Muscle of leg (tissue), 16 donors: Measurements from ENCODE around the gene ARIH1. TPM values are rescaled to one million over a fixed set of nuclear protein-coding genes. Genes with fewer than 3 reads are reported as not detected.
"Not testable (repeated sequence)": the region's sequence is repeated elsewhere in the genome, so short reads cannot be mapped to it uniquely, and the experiment has no call there.

Source experiments
- DNase-seq: peaks from one replicate; pipeline ENCODE4 v3.0.0; 2013
- H3K27ac ChIP-seq: one replicate; pipeline ENCODE4 v1.5.1; 2013; ENCODE audit warnings: mild to moderate bottlenecking, low read length, control low read depth
- H3K27me3 ChIP-seq: one replicate; pipeline ENCODE4 v1.6.1; 2013; ENCODE audit warnings: low read length; ENCODE audit not compliant: control insufficient read depth, insufficient read depth
- H3K36me3 ChIP-seq: one replicate; pipeline ENCODE4 v1.6.1; 2013; ENCODE audit warnings: low read length; ENCODE audit not compliant: control insufficient read depth, insufficient read depth
- H3K4me1 ChIP-seq: one replicate; pipeline ENCODE4 v1.6.1; 2013; ENCODE audit warnings: low read length; ENCODE audit not compliant: control insufficient read depth, insufficient read depth
- H3K4me3 ChIP-seq: one replicate; pipeline ENCODE4 v1.5.1; 2013; ENCODE audit warnings: low read length, control low read depth
- H3K9me3 ChIP-seq: replicated peaks from 2 replicates; pipeline ENCODE4 v1.6.1; 2013; ENCODE audit warnings: low read depth, low read length; ENCODE audit not compliant: control insufficient read depth
- WGBS: methylation state at CpG from one replicate; pipeline ENCODE4 v1.1.5; 2013; ENCODE audit warnings: missing lambda C conversion rate; ENCODE audit not compliant: insufficient coverage; 5-methylcytosine and 5-hydroxymethylcytosine counted together
- long read RNA-seq, 11 donors: transcript quantifications; one replicate each; lab custom pipeline, GENCODE V29; 2026
- polyA plus RNA-seq, 8 donors: library from polyadenylated mRNA; unstranded; fragments of 120-200 nt; gene quantifications; one replicate each; pipeline versions ENCODE4 v1.2.1 to v1.2.3, GENCODE V29; 2013; ENCODE audit warnings: inconsistent platforms in 1 of 8, low replicate concordance in 1 of 8; ENCODE audit not compliant: insufficient read length in 8 of 8, insufficient read depth in 1 of 8
- total RNA-seq: library from RNA; stranded (reverse); fragments of 120-200 nt; gene quantifications from one replicate; pipeline ENCODE4 v1.2.4, GENCODE V29; 2013

ARIH1 gene
- total RNA-seq: 54.2 TPM
- polyA plus RNA-seq: 100 to 1,000 TPM in 7 of 8 donors, 10 to 100 TPM in 1; 99.7 to 150 (median 125) TPM
- long read RNA-seq, donor 1, full-length matches to known transcripts: 7 of 7 reads
- long read RNA-seq, donor 1, partial matches to known transcripts: 0 of 7 reads
- long read RNA-seq, donor 1, other reads (novel, unspliced or antisense): 0 of 7 reads
- long read RNA-seq, donor 2: 0 reads
- long read RNA-seq, donor 3, full-length matches to known transcripts: 3 of 11 reads
- long read RNA-seq, donor 3, partial matches to known transcripts: 8 of 11 reads
- long read RNA-seq, donor 3, other reads (novel, unspliced or antisense): 0 of 11 reads
- long read RNA-seq, donor 4, full-length matches to known transcripts: 1 of 1 reads
- long read RNA-seq, donor 4, partial matches to known transcripts: 0 of 1 reads
- long read RNA-seq, donor 4, other reads (novel, unspliced or antisense): 0 of 1 reads
- long read RNA-seq, donor 5, full-length matches to known transcripts: 14 of 25 reads
- long read RNA-seq, donor 5, partial matches to known transcripts: 11 of 25 reads
- long read RNA-seq, donor 5, other reads (novel, unspliced or antisense): 0 of 25 reads
- long read RNA-seq, donor 6, full-length matches to known transcripts: 14 of 14 reads
- long read RNA-seq, donor 6, partial matches to known transcripts: 0 of 14 reads
- long read RNA-seq, donor 6, other reads (novel, unspliced or antisense): 0 of 14 reads
- long read RNA-seq, donor 7, full-length matches to known transcripts: 4 of 15 reads
- long read RNA-seq, donor 7, partial matches to known transcripts: 11 of 15 reads
- long read RNA-seq, donor 7, other reads (novel, unspliced or antisense): 0 of 15 reads
- long read RNA-seq, donor 8, full-length matches to known transcripts: 1 of 1 reads
- long read RNA-seq, donor 8, partial matches to known transcripts: 0 of 1 reads
- long read RNA-seq, donor 8, other reads (novel, unspliced or antisense): 0 of 1 reads
- long read RNA-seq, donor 9, full-length matches to known transcripts: 8 of 22 reads
- long read RNA-seq, donor 9, partial matches to known transcripts: 14 of 22 reads
- long read RNA-seq, donor 9, other reads (novel, unspliced or antisense): 0 of 22 reads
- long read RNA-seq, donor 10, full-length matches to known transcripts: 10 of 10 reads
- long read RNA-seq, donor 10, partial matches to known transcripts: 0 of 10 reads
- long read RNA-seq, donor 10, other reads (novel, unspliced or antisense): 0 of 10 reads
- long read RNA-seq, donor 11, full-length matches to known transcripts: 2 of 11 reads
- long read RNA-seq, donor 11, partial matches to known transcripts: 9 of 11 reads
- long read RNA-seq, donor 11, other reads (novel, unspliced or antisense): 0 of 11 reads

GRCh38 chr15:72473614-72474465 lies at the start of gene ARIH1:
Gene ARIH1 (plus strand): TSS chr15:72474330. CDS start chr15:72474640, 310 bp downstream.
- Histone ChIP-seq H3K4me3 (peak within 1 kb of the TSS; percentile 67), H3K27ac (peak within 1 kb of the TSS; percentile 99), H3K36me3 (peaks cover 9% of the 10 kb centered on the region), H3K27me3 (no peaks in the 10 kb centered on the region), H3K4me1 (peaks cover 13% of the 10 kb centered on the region), H3K9me3 (no peaks in the 10 kb centered on the region)
- peak; percentile 99 for DNase-seq
- under 1% methylated on average over 53 of the region's 63 CpGs for WGBS

GRCh38 chr15:72426753-72427152 lies 47.4 kb upstream of the ARIH1 start:
- no peaks in the 10 kb centered on the region for H3K27me3 ChIP-seq
- H3K27ac ChIP-seq: no peak overlapping the region
- no peak overlapping the region for H3K4me3 ChIP-seq
- H3K36me3 ChIP-seq: no peaks in the 10 kb centered on the region
- no peak for DNase-seq
- H3K9me3 ChIP-seq: peaks cover 5% of the 10 kb centered on the region
- H3K4me1 ChIP-seq: no peaks in the 10 kb centered on the region

- no CpG with 5 or more reads among the region's 1 CpG for WGBS
- Histone ChIP-seq H3K9me3 (peaks cover 3% of the 10 kb centered on the region), H3K36me3 (no peaks in the 10 kb centered on the region), H3K27ac (no peak overlapping the region), H3K27me3 (no peaks in the 10 kb centered on the region), H3K4me1 (no peaks in the 10 kb centered on the region), H3K4me3 (no peak overlapping the region)
- no peak for DNase-seq
These were observed 36.3 kb upstream of the ARIH1 start for GRCh38 chr15:72437650-72438316.

GRCh38 chr15:72442848-72443247 lies 31.3 kb upstream of the ARIH1 start:
- H3K27me3 ChIP-seq, H3K9me3 ChIP-seq, H3K4me3 ChIP-seq, DNase-seq, H3K27ac ChIP-seq, H3K36me3 ChIP-seq, H3K4me1 ChIP-seq: not testable (repeated sequence)
- WGBS: 80% methylated on average over 1 of the region's 5 CpGs

- Histone ChIP-seq H3K36me3 (no peaks in the 10 kb centered on the region), H3K4me3 (no peak overlapping the region), H3K4me1 (no peaks in the 10 kb centered on the region), H3K27ac (no peak overlapping the region), H3K27me3 (no peaks in the 10 kb centered on the region), H3K9me3 (no peaks in the 10 kb centered on the region)
- no CpG with 5 or more reads among the region's 1 CpG for WGBS
- DNase-seq: no peak
These were observed 28.7 kb upstream of the ARIH1 start for GRCh38 chr15:72445426-72445825.

GRCh38 chr15:72450805-72451204 lies 23.3 kb upstream of the ARIH1 start:
- no peak for DNase-seq
- no peaks in the 10 kb centered on the region for H3K27me3 ChIP-seq
- H3K4me1 ChIP-seq: no peaks in the 10 kb centered on the region
- H3K36me3 ChIP-seq: no peaks in the 10 kb centered on the region
- H3K27ac ChIP-seq: no peak overlapping the region
- WGBS: 83% methylated on average over 4 of the region's 6 CpGs
- no peaks in the 10 kb centered on the region for H3K9me3 ChIP-seq
- H3K4me3 ChIP-seq: no peak overlapping the region

- Histone ChIP-seq H3K36me3 (no peaks in the 10 kb centered on the region), H3K4me3 (no peak overlapping the region), H3K4me1 (no peaks in the 10 kb centered on the region), H3K27me3 (no peaks in the 10 kb centered on the region), H3K27ac (no peak overlapping the region), H3K9me3 (no peaks in the 10 kb centered on the region)
- no peak for DNase-seq
- 79% methylated on average over 5 of the region's 9 CpGs for WGBS
These were observed 22.9 kb upstream of the ARIH1 start for GRCh38 chr15:72451224-72451623.

GRCh38 chr15:72456684-72457083 lies 17.4 kb upstream of the ARIH1 start:
- DNase-seq: no peak
- H3K9me3 ChIP-seq: no peaks in the 10 kb centered on the region
- H3K36me3 ChIP-seq: no peaks in the 10 kb centered on the region
- no CpG with 5 or more reads among the region's 7 CpGs for WGBS
- no peaks in the 10 kb centered on the region for H3K4me1 ChIP-seq
- no peaks in the 10 kb centered on the region for H3K27me3 ChIP-seq
- no peak overlapping the region for H3K4me3 ChIP-seq
- no peak overlapping the region for H3K27ac ChIP-seq

GRCh38 chr15:72460402-72460801 lies 13.7 kb upstream of the ARIH1 start:
- Histone ChIP-seq H3K9me3 (no peaks in the 10 kb centered on the region), H3K27ac (no peak overlapping the region), H3K36me3 (no peaks in the 10 kb centered on the region), H3K27me3 (no peaks in the 10 kb centered on the region), H3K4me3 (no peak overlapping the region), H3K4me1 (no peaks in the 10 kb centered on the region)
- no peak for DNase-seq
- 80% methylated on average over 2 of the region's 3 CpGs for WGBS
